ENCODE results near the gene CDH13.
A peak's percentile ranks its signal among the peaks of the same experiment; 100 is the strongest.

The CDH13 gene

DNA sequence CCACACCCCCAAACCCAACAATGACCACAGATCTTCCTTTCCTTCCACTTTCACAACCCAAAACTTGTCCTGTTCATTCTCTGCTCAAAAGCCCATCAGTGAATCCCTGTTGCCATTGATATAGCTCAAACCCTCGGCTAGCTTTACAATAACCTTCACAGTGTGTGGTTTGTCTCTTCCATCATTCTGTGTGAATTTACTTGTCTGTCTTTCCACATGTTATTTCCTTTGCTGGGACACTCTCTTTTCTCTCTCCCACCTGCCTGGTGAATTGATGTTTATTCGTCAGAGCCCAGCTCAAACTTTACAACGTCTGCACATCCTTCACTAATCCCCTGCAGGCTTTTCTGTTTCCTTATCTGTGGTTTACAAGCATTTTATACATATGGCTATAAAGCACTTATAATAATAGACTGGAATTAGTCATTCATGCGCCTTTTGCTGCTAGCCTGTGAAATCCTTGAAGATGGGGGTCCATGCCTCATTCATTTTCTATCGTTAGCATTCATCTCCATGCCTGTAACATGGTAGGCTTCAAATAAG lies 114.4 kb downstream of the CDH13 start:
- Mint-ChIP-seq H3K4me3 (no peak overlapping the region), H3K4me1 (ENCODE audit: low read depth) (no peaks in the 10 kb centered on the region), H3K27ac (no peak overlapping the region), H3K27me3 (ENCODE audit: low read depth) (peaks cover 39% of the 10 kb centered on the region), H3K9me3 (no peaks in the 10 kb centered on the region), H3K36me3 (ENCODE audit: low read depth) (no peaks in the 10 kb centered on the region)

DNA sequence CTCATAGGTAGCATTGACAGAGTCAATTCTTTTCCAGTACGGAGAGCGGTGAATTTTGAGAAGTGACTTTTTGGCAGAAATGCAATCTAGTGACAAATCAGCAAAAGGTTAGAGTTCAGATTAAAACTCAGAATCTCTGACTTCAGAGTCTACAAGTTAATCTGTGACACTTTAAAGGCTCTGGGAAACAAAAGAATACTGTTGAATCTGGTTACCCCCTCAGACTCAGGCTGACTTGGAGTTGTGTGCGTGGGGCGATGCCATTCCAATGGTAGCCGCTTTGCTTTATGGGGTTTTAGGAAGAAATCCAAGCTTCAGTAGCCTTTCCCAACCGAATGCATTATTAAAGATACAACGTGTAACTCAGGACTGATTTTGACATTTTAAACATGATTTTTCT lies 118.2 kb downstream of the CDH13 start:
- Mint-ChIP-seq H3K27ac (no peak overlapping the region), H3K4me3 (no peak overlapping the region), H3K4me1 (ENCODE audit: low read depth) (no peaks in the 10 kb centered on the region), H3K27me3 (ENCODE audit: low read depth) (peaks cover 29% of the 10 kb centered on the region), H3K9me3 (no peaks in the 10 kb centered on the region), H3K36me3 (ENCODE audit: low read depth) (no peaks in the 10 kb centered on the region)

DNA sequence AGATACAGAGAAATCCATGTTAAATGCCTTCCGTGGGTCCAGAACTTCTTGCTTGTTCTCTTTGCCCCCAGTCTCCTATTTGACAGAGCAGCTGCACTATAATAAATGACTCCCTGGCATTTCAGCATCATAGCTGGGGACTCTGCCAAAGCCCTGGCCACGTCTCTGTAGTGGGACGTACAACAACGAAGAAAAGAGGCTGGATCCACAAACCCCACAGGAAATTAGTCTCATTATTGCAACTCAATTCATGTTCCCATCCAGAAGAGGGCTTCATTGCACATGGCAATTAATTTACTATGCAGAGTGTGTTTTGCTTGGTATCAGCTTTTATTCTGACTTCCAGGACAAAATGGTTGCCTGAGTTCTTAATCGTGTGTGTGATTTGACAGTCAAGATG lies 121.3 kb downstream of the CDH13 start:
- H3K9me3 Mint-ChIP-seq: no peaks in the 10 kb centered on the region
- no peaks in the 10 kb centered on the region for H3K36me3 Mint-ChIP-seq (ENCODE audit: low read depth)
- no peak overlapping the region for H3K27ac Mint-ChIP-seq
- peaks cover 24% of the 10 kb centered on the region for H3K27me3 Mint-ChIP-seq (ENCODE audit: low read depth)
- no peak overlapping the region for H3K4me3 Mint-ChIP-seq
- no peaks in the 10 kb centered on the region for H3K4me1 Mint-ChIP-seq (ENCODE audit: low read depth)

DNA sequence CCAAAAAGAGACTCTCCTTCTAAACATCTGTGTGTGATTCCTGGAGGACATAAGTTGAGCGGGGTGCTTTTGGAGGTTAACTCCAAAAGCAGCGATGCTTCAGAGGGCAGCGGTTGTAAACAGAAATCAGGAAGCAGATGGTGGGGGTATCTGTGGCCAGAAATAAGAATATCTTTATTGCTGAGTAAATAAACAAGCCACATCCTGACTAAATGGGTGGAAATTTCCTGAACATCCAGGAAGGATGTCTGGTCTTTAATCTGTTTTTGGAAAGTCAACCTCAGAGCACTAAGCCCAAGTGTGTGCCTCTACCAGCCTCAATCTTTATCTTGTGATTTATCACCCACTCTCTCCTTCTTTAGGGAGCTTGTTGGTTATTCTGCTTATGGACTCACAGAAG lies 123.3 kb downstream of the CDH13 start:
- Mint-ChIP-seq H3K27ac (no peak overlapping the region), H3K4me1 (ENCODE audit: low read depth) (no peaks in the 10 kb centered on the region), H3K4me3 (no peak overlapping the region), H3K27me3 (ENCODE audit: low read depth) (peaks cover 25% of the 10 kb centered on the region), H3K36me3 (ENCODE audit: low read depth) (no peaks in the 10 kb centered on the region), H3K9me3 (no peaks in the 10 kb centered on the region)

DNA sequence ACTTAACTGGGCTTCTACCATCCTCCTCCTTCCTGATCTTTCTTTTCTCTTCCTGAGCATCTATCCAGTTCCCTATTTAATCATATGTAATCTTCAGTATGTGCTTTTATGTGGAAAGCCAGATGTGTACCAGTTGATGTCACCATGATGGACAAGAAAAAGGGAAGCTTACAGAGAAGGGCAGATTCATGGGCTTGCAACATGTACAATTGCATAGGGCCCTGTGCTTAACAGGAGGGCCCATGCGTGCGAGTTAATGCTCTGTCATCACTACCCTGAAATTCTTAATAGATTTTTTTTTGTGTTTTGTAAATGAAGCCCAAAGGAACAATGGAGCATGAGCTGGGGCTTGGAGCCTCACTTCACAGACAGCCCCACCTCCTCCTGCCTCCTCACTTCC lies 124.3 kb downstream of the CDH13 start:
- no peak overlapping the region for H3K27ac Mint-ChIP-seq
- H3K36me3 Mint-ChIP-seq (ENCODE audit: low read depth): no peaks in the 10 kb centered on the region
- H3K4me3 Mint-ChIP-seq: no peak overlapping the region
- no peaks in the 10 kb centered on the region for H3K4me1 Mint-ChIP-seq (ENCODE audit: low read depth)
- H3K9me3 Mint-ChIP-seq: no peaks in the 10 kb centered on the region
- peaks cover 22% of the 10 kb centered on the region for H3K27me3 Mint-ChIP-seq (ENCODE audit: low read depth)

DNA sequence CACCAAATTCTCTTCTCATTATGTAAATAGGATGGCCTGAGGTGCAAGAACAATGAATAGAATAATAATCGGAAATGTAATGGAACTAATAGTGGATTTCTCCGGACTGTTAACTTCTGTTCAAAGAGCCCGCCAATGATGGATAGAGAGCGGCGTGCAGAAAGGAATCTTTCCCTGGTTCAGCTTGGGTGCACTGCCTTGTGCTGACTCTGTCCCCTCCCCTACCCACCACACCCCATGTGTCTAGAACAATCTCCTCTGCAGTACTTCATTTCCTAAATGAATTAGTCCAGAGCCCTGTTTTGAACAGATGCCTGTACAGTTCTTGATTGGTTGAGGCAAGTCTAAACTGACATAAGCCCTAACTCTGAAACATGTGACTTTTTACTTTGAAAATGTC lies 125.4 kb downstream of the CDH13 start:
- no peak overlapping the region for H3K4me3 Mint-ChIP-seq
- no peak overlapping the region for H3K27ac Mint-ChIP-seq
- no peaks in the 10 kb centered on the region for H3K4me1 Mint-ChIP-seq (ENCODE audit: low read depth)
- peaks cover 20% of the 10 kb centered on the region for H3K27me3 Mint-ChIP-seq (ENCODE audit: low read depth)
- no peaks in the 10 kb centered on the region for H3K36me3 Mint-ChIP-seq (ENCODE audit: low read depth)
- H3K9me3 Mint-ChIP-seq: no peaks in the 10 kb centered on the region

DNA sequence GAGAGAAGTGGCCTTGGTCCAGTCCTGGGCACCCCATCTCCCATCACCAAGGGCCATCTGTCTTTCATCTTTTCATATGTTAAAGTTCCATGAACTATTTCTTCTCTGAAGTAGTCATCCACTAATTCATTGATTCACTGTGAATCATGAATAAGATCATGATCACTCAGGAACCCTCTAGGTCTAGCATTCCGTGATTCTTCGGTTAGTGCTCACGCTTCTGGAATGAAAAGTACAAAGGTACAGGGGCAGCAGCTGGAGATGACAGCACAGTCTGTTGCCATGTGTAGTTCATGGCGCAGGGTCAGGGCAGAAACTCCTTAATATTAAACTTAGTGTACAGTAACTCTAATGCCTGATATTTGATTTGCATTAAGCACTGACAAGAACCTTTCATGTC lies 127.1 kb downstream of the CDH13 start:
- H3K4me1 Mint-ChIP-seq (ENCODE audit: low read depth): no peaks in the 10 kb centered on the region
- H3K9me3 Mint-ChIP-seq: no peaks in the 10 kb centered on the region
- H3K4me3 Mint-ChIP-seq: no peak overlapping the region
- H3K36me3 Mint-ChIP-seq (ENCODE audit: low read depth): no peaks in the 10 kb centered on the region
- H3K27me3 Mint-ChIP-seq (ENCODE audit: low read depth): peaks cover 17% of the 10 kb centered on the region
- no peak overlapping the region for H3K27ac Mint-ChIP-seq

DNA sequence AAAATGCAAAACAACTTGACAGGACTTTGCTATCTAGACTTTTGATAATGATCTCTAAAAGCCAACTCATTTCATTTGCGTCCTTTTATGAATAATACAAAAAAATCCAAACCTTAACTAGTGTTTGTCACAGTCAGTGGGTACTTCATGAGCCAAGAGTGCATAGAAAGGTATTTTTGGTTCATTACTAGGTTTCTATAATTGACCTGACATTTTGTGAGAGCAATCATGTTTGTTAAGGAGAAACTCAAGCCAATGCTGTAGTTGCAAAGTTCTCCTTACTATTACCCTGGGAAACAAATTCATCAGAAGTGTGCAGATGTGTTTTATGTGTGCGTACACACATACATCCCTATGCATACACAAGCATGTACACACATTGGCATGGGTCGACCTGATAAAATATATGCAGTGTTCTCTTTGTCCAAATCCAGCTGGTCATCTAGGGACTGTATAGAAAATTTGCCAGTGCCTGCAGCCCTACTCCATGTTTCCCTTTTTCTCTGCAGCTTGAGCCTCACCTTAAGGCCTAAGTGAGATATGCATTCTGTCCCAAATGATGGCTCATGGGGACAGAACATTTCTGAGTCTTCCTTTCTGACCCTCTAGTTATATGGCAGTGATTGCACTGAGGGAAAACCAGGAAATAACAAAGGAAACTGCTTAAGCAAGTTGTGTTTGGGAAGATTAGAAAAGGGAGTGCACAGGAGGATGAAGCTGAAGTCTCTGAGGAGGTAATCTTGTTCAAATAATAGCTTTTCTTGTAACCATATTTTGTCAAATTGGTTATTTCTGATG lies 128.1 kb downstream of the CDH13 start:
- Mint-ChIP-seq H3K4me1 (ENCODE audit: low read depth) (no peaks in the 10 kb centered on the region), H3K27me3 (ENCODE audit: low read depth) (peaks cover 13% of the 10 kb centered on the region), H3K36me3 (ENCODE audit: low read depth) (no peaks in the 10 kb centered on the region), H3K9me3 (no peaks in the 10 kb centered on the region), H3K4me3 (no peak overlapping the region), H3K27ac (no peak overlapping the region)

DNA sequence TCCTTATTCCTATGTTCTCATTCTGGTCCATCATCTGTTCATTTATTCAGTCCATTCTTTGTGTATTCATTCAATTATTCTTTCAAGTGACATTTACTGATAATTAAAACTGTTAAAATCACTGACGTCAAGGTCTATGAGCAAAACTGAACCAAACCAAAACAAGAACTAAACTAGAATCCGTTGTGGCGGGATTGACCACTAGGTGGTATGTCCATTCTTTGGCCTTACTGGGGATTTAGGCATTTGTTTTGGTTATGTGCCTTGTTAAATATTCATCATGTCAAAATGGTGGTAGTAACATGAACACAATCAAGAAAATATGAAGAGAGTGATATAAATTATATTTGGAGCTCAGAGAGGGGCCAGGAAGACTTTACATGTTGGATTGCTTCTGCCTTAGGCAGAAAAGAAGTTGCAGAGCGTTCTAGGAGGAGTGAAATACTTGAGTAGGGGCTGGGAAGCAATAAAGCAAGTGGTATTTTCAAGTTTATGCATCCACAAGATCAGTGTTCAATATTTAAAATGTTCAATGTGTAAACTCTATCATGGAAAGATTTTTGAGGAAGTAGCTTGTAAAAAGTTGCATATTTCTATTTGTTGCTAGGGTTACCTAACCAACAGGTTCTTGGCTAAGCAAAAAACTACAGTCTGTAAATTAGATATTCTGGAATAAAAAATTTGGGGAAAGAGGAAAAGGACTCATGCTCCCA lies 129.0 kb downstream of the CDH13 start:
- Mint-ChIP-seq H3K4me1 (ENCODE audit: low read depth) (no peaks in the 10 kb centered on the region), H3K9me3 (no peaks in the 10 kb centered on the region), H3K27me3 (ENCODE audit: low read depth) (peaks cover 13% of the 10 kb centered on the region), H3K27ac (no peak overlapping the region), H3K36me3 (ENCODE audit: low read depth) (no peaks in the 10 kb centered on the region), H3K4me3 (no peak overlapping the region)

DNA sequence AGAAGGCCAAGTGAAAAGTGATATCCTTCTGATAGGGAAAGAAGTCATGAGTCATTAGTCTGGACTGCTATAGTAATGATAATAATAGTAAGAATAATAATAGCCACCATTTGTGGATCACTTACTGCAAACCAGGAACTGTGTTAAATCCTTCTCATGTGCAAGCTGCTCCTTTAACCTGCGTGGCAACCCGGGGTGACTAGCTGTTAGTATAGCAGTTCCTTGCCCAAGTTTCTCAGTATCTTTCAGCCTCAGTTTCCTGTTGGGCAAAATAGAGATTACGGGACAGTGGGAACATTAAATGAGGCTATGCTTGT lies 129.5 kb downstream of the CDH13 start:
- H3K4me3 Mint-ChIP-seq: no peak overlapping the region
- no peaks in the 10 kb centered on the region for H3K36me3 Mint-ChIP-seq (ENCODE audit: low read depth)
- H3K27ac Mint-ChIP-seq: no peak overlapping the region
- H3K4me1 Mint-ChIP-seq (ENCODE audit: low read depth): no peaks in the 10 kb centered on the region
- no peaks in the 10 kb centered on the region for H3K9me3 Mint-ChIP-seq
- peaks cover 9% of the 10 kb centered on the region for H3K27me3 Mint-ChIP-seq (ENCODE audit: low read depth)

DNA sequence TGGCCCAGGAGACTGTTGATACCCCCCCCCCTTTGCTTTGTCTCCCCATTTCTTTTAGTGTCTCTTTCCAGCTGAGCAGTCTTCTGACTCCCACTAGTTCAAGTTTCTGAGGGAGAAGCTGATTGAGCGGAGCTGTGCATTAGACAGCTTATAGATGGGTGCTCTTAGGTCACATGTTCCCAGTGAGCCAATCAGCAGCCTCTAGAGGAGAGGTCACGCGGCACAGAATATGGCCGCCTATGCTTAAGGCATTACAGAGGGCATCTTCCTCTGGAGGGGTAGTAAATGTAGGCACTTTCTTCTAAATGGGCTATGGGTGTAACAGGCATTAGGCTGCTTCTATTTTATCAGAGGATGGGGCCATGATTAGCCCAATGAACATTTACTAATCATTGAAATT lies 131.6 kb downstream of the CDH13 start:
- Mint-ChIP-seq H3K27ac (no peak overlapping the region), H3K27me3 (ENCODE audit: low read depth) (peaks cover 6% of the 10 kb centered on the region), H3K9me3 (no peaks in the 10 kb centered on the region), H3K4me3 (no peak overlapping the region), H3K36me3 (ENCODE audit: low read depth) (no peaks in the 10 kb centered on the region), H3K4me1 (ENCODE audit: low read depth) (peaks cover 2% of the 10 kb centered on the region)

DNA sequence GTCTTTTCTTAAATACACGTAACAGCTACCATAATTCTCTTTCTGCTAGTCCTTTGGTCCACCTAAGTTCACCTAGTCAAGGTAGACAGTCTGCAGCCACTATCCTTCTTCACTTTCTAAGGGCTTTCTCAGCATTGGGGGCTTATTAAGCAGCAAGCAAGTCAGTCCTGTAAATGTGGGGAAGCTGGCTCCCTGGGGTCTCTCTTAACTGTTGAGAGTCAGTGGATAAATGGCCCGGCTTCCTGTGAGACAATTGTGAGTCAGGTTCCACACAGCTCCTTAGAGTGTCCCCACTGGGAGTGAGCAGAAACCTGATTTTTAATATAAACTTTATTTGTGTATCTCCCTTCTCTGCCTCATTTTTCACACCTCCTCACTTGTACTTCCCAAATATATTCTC lies 132.1 kb downstream of the CDH13 start:
- no peaks in the 10 kb centered on the region for H3K36me3 Mint-ChIP-seq (ENCODE audit: low read depth)
- H3K27ac Mint-ChIP-seq: no peak overlapping the region
- no peak overlapping the region for H3K4me3 Mint-ChIP-seq
- peaks cover 2% of the 10 kb centered on the region for H3K4me1 Mint-ChIP-seq (ENCODE audit: low read depth)
- H3K27me3 Mint-ChIP-seq (ENCODE audit: low read depth): peaks cover 8% of the 10 kb centered on the region
- H3K9me3 Mint-ChIP-seq: no peaks in the 10 kb centered on the region

DNA sequence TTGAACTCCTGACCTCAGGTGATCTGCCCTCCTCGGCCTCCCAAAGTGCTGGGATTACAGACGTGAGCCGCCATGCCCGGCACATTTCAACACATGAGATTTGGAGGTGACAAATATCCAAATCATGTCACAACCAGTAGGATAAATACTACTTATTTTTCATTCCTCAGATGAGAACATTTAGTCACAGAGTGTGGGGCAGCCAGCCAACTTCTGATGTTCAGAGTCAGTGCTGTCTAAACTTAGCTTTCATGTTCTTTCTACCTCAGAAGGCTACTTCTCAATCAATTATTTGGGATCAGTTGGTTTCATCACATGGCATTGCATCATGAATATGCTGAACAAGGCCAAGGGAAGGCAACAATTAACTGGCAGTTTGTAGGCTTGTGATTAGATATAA lies 134.5 kb downstream of the CDH13 start:
- Mint-ChIP-seq H3K9me3 (no peaks in the 10 kb centered on the region), H3K36me3 (ENCODE audit: low read depth) (no peaks in the 10 kb centered on the region), H3K4me3 (no peak overlapping the region), H3K4me1 (ENCODE audit: low read depth) (peaks cover 2% of the 10 kb centered on the region), H3K27me3 (ENCODE audit: low read depth) (peaks cover 13% of the 10 kb centered on the region), H3K27ac (no peak overlapping the region)

DNA sequence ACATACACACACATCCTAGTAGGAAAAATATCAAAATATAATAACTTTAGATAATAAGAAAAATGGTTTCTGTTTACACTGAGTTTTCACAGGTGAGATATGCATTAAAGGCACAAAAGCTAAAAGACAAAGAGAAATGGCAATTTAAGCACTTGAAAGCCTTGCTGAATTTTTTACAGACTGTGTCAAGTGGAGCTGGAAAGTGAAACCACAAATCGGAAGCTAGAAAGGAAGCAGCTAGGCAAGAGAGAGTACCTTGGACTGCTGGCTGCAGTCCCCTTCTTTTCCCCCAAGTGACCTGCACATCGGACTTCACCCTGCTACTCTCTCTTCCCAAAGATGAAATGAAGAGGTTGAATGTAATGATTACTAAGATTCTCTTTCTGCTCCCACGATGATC lies 135.1 kb downstream of the CDH13 start:
- H3K27ac Mint-ChIP-seq: no peak overlapping the region
- peaks cover 2% of the 10 kb centered on the region for H3K4me1 Mint-ChIP-seq (ENCODE audit: low read depth)
- H3K9me3 Mint-ChIP-seq: no peaks in the 10 kb centered on the region
- H3K27me3 Mint-ChIP-seq (ENCODE audit: low read depth): peaks cover 13% of the 10 kb centered on the region
- H3K4me3 Mint-ChIP-seq: peak overlapping the region; percentile 23
- no peaks in the 10 kb centered on the region for H3K36me3 Mint-ChIP-seq (ENCODE audit: low read depth)

DNA sequence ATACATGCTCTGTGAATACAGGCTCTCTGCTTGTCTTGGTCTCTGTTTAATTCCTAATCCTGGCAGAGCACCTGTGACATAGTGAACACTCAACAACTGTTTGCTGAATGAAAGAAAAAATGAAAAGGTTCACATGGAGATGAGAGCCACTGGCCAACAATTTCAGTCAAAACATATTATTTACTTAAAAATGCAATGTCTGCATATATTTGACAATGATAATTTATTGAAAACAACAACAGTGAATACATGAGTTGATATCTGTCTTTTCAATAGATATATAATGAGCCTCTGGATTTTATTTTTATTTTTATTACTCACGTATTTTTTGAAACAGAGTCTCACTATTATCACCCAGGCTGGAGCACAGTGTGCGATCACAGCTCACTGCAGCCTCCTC lies 136.6 kb downstream of the CDH13 start:
- no peak overlapping the region for H3K27ac Mint-ChIP-seq
- H3K27me3 Mint-ChIP-seq (ENCODE audit: low read depth): peaks cover 13% of the 10 kb centered on the region
- H3K9me3 Mint-ChIP-seq: no peaks in the 10 kb centered on the region
- no peak overlapping the region for H3K4me3 Mint-ChIP-seq
- H3K4me1 Mint-ChIP-seq (ENCODE audit: low read depth): peaks cover 2% of the 10 kb centered on the region
- H3K36me3 Mint-ChIP-seq (ENCODE audit: low read depth): no peaks in the 10 kb centered on the region
